Measurements from ENCODE around the gene B3GNT8. TPM values are rescaled to one million over a fixed set of nuclear protein-coding genes. Genes with fewer than 3 reads are reported as not detected.
A peak's percentile ranks its signal among the peaks of the same experiment; 100 is the strongest.

The B3GNT8 gene
- total and polyA plus RNA-seq, 9 of the 15 experiments (the other 6 are each of a cell fraction or from before 2014, with no cell fraction given) = 0.11 to 2.9 (median 0.65) TPM; not detected in 2

- TF ChIP-seq RBM39 (optimal IDR thresholded peaks at IDR 0.05; ENCODE audit: low read depth, low read length) (no peak), TBL1XR1 (IDR thresholded peaks at IDR 0.05; ENCODE audit: low read length in 2 of 2) (no peak; a peak in 1 of 4 replicates), OTX1 (CRISPR knock-in tag; IDR thresholded peaks at IDR 0.05) (peak; percentile 67; the same call in 1 of the 2 replicates), FOXO4 (CRISPR knock-in tag; IDR thresholded peaks at IDR 0.05) (no peak), RBFOX2 (IDR thresholded peaks at IDR 0.05; ENCODE audit: low read depth, low read length) (peak; percentile 87), ZNF124 (CRISPR knock-in tag; IDR thresholded peaks at IDR 0.05) (no peak), POLR2B (IDR thresholded peaks at IDR 0.05; ENCODE audit: low read depth, partially characterized antibody) (peak; percentile 77), SNAPC5 (CRISPR knock-in tag; IDR thresholded peaks at IDR 0.05) (no peak), VEZF1 (CRISPR knock-in tag; IDR thresholded peaks at IDR 0.05) (peak; percentile 50), SREBF1 (IDR thresholded peaks at IDR 0.05; ENCODE audit: borderline replicate concordance, low read depth, low read length) (no peak), HDAC1 (IDR thresholded peaks at IDR 0.05) (peak; percentile 21 to 100; a peak in 3 of 4 replicates), SIN3A (IDR thresholded peaks at IDR 0.05; ENCODE audit: borderline replicate concordance in 2 of 2, control insufficient read depth in 1 of 2, low read depth in 2 of 2, low read length in 2 of 2) (peak; percentile 98), POLR2A (conservative IDR thresholded peaks at IDR 0.05) (peak; percentile 86), ZNF609 (CRISPR knock-in tag; IDR thresholded peaks at IDR 0.05; ENCODE audit: borderline replicate concordance) (no peak), USF2 (CRISPR knock-in tag; IDR thresholded peaks at IDR 0.05) (peak; percentile 85), POLR2H (tag; IDR thresholded peaks at IDR 0.05; ENCODE audit: low read depth) (peak; percentile 71; the same call in 1 of the 2 replicates), ETV6 (IDR thresholded peaks at IDR 0.05; ENCODE audit: borderline replicate concordance in 1 of 2, low read depth in 2 of 2, low read length in 1 of 2) (no peak), ETV6 (CRISPR knock-in tag; IDR thresholded peaks at IDR 0.05; ENCODE audit: borderline replicate concordance) (no peak)
These were observed 29.8 kb downstream of the B3GNT8 start, which contains the start of the genes BCKDHA and EXOSC5 (continued) for GRCh38 chr19:41397086-41398049.

Measured in K562 (cell line).